HG03280 (cell line): ENCODE data around the gene RPS8.
"Not testable (repeated sequence)": the region's sequence is repeated elsewhere in the genome, so short reads cannot be mapped to it uniquely, and the experiment has no call there.

ENCODE experiments used
- ATAC-seq: cut with Tn5 transposase; IDR thresholded peaks from one replicate; pipeline ENCODE4 v1.9.1; 2021; ENCODE audit warnings: mild to moderate bottlenecking, moderate library complexity; ENCODE audit not compliant: unreplicated experiment

The RPS8 gene

DNA sequence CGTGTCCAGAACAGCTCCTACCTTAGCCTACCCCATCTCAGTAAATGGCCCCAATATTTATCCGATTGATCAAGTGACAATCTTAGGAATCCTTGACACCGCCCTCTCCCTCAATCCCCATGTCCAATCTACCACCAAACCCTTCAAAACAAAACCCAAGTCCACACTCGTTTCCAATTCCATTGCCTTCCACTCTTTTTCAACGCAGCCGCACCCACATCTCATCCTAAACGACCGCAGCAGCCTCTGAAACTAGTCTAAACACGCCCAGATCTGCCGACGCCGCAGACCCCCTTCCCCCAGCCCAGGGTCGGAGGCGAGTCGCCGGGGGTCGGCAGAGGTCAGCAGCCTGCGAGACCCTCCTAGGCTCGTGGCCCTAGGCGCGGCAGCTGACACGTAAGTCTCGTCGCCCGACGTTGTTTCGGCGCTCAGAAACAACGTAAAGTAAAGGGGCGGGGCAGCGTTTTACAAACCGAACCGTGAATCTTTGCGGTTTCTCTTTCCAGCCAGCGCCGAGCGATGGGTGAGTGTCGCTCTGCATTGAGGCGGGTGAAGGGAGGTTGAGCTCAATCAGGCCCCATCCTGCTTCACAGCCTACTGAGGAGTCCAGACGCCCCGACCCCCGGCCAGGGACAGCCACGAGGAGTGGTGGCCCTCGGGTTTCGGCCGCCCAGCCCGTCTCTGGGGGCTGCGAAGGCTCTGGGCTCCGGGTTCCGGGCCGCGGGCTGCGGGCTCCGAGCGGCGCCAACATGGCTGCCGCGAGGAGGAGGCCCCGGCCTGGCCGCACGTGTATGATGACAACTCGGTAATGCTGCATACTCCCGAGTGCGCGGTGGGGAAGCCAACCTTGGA is at the start of gene RPS8:
Gene RPS8, plus strand, starts transcription at position 463 of the 852 bp plus-strand sequence. Its CDS starts 57 bp downstream, at position 520.
- ATAC-seq = peak; percentile 79

DNA sequence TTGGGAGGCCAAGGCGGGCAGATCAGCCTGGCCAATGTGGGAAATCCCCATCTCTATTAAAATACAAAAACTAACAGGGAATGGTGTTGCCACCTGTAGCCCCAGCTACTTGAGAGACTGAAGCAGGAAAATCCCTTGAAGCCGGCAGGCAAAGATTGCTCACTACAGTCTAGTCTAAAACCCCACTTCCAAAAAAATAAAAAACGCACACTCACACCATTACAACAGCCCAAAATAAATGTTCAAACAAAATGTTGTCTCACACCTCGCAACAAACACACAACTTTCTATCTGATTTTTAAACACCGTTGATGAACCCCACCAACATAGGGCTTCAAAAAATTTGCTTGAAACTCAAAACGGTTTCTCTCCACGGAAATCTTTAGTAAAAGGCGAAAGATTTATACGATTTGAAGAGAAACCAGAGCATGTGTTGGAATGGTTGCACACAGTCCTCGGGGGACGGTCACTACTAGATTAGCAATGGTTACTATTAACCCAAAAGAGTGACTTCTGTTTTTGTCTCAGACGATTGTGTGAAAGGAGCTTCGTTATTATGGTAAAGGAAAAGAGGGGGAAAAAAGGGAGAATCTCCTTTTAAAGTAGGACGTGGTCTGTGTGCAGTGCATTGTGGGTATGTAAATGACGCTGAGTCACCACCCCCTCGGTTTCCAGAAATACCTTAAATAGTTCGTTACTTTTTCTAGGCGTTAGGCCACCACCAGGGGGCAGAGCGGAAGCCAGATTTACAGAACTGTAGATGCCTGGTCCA is 44.4 kb upstream of the RPS8 start, which contains the start of gene RNU5D-1:
Gene RNU5D-1, minus strand, starts transcription at position 430 of the 772 bp plus-strand sequence.
- peak; percentile 59 for ATAC-seq

DNA sequence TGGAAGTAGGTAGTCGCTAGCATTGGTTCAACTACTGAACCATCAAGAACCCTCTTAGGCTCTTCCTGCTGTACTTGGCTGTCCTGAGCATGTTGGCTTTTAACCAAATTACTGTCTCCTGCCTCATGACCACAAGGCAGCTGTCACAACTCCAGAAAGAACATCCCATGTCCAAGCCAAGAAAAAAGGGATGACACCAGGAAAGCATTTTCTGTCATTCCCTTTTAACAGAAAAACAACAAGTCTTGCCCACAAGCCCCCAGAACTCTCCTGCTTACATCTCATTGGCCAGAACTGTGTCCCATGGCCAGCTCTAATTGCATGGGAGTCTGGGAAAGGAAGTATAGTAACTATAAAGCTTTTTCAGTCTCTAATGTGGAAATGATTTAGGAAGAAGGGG is 42.0 kb upstream of the RPS8 start:
- no peak for ATAC-seq

DNA sequence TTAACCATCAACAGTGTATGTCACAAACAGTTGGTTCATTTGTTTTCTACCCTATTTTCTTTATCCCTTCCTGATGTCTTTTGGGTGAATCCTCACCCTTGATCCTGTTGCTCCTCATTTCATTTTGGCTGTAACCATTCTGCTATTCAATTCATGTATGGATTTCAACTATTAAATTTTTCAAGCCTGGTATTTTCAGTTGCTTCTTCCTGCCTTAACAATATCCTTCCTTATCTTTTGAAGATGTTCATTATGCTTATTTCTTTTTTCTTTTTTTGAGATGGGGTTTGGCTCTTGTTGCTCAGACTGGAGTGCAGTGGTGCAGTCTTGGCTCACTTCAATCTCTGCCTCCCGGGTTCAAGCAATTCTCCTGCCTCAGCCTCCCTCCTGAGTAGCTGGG is 41.6 kb upstream of the RPS8 start:
- no peak for ATAC-seq

DNA sequence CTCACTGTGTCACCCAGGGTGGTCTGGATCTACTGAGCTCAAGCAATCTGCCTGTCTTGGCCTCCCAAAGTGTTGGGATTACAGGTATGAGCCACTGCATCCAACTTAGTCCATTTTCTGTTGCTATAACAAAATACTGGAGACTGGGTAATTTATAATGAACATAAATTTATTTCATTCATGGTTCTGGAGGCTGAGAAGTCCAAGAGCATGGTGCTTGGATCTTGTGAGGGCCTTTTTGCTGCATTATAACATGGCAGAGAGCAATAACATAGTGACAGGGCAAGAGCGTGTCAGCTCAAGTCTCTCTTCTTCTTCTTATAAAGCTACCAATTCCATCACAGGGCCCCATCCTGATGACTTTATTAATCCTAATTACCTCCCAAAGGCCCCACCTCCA is 39.3 kb upstream of the RPS8 start:
- ATAC-seq = no peak

DNA sequence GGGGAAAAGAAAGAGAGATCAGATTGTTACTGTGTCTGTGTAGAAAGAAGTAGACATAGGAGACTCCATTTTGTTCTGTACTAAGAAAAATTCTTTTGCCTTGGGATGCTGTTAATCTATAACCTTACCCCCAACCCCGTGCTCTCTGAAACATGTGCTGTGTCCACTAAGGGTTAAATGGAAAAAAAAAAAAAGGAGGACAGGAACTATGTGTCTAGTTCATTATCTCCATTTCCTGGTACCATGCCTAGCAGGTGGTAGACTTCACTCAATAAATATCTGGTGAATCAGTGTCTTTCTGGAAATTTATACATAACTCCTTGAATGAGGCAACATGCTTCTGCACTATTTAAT is 36.4 kb upstream of the RPS8 start:
- ATAC-seq = not testable (repeated sequence)

DNA sequence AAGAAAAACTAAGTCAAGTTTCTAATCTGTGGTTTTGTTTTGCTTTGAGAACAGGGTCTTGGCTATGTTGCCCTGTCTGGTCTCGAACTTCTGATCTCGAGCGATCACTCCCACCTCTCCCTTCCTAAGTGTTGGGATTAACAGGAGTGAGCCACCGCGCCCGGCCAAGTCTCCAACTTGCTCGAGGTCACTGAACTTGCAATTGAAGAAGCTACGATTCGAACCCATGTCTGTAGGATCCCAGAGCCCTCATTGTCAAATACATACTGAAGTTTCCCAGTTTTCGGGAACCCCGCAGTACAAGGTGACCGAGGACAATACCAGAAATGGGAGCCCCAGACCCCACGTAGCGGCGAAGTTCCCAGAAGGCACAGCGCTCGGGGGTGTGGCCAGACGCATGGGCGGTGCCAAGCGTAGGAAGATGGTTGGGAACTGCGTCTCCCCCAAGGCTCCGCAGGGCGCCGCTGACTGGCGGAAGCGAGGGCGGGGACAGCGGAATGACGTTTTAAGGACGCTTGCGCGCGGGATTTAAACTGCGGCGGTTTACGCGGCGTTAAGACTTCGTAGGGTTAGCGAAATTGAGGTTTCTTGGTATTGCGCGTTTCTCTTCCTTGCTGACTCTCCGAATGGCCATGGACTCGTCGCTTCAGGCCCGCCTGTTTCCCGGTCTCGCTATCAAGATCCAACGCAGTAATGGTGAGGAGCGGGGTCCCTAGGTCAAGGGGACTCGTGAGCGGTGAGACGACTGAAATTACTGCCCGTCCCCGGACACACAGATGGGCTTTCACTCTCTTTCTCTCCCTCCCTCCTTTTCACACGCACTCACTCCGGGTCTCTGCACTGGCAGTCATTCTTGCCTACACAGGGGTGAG is 35.8 kb upstream of the RPS8 start, which contains the start of gene KIF2C:
Gene KIF2C, plus strand, starts transcription at position 531 of the 872 bp plus-strand sequence. Its CDS starts 96 bp downstream, at position 627.
- peak; percentile 99 for ATAC-seq

DNA sequence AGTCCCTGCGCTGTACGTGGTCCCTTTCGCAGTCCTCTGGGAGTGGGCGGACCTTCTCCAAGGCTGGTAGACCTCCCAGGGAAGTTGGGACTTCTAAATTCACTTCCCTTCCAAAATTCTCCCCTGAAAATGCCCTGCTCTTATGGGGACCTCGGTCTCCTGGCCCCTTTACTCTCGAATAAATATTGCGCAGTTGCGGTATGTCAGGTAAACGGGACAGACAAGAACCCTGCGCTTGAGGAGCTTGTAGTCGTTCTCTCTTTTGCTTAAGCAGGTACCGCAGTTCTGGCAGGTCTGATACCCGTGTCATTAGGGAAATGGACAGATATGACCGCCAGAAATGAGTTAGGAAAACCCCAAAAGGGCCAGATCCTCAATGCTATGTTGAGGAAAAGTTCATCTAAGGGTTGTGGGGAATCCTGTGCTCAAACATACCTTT is 35.1 kb upstream of the RPS8 start:
- peak; percentile 4 for ATAC-seq

DNA sequence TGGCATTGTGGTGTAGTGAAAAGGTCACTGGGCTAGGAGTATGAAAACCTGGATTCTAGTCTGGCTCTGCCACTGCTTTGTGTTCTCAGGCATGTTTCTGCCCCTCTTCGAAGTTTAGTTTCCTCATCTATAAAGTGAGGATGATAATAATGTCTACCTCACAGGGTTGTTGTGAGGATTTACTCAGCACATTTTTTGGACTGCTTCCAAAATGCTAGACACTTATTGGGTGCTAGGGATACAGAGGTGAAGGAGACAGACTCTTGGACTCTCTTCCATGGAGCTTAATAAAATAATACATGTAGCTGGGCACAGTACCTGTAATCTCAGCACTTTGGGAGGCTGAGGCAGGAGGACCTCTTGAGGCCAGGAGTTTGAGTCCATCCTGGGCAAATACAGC is 32.1 kb upstream of the RPS8 start:
- no peak for ATAC-seq

DNA sequence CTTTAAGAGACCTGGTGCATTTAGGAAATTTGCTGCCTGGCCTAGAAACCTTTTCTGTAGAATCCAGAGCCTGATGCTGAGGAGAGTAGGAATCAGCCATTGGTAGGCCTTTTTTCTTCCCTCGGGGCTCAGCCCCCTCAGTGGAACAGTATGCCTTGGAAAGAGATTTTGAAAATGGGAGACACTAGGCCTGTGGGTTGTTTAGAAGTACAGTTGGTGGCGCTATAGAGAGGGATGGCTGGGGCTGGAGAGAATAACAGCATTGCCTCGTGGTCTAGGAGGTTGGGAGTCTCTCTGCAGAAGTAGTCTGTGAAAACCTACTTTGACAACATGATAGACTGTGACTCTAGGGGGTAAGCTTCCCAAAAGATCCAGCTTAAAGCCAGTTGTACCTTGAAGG is 27.5 kb upstream of the RPS8 start:
- ATAC-seq = no peak

DNA sequence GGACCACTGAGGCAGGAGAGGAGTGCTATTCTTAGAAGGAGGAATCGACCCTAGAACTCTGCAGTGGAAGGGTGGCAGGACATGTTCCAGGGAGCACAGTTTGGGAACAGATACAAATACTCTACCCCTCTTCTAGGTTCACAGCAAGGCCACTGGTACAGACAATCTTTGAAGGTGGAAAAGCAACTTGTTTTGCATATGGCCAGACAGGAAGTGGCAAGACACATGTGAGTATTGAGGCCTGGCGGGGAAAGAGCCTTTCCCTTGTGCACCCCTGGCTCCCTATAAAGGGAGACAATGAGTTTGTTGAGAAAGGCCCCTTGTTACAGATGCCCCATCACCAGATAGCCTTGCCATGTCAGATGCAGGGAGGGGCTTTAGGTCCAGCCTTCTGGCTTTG is 17.9 kb upstream of the RPS8 start:
- no peak for ATAC-seq

DNA sequence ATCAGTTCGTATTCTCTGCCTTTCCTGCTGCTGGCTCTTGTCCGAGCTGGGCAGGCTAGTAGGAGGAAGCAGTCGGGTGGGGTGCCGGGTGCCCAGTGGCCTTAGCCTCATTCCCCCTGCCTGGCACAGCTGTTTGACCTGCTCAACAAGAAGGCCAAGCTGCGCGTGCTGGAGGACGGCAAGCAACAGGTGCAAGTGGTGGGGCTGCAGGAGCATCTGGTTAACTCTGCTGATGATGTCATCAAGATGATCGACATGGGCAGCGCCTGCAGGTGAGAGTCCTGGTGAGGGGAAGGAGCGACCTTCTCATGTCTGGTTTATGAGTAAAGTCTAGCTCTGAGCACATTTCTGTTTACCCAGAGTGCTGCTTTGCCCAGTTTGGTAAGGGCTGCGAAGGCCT is 16.3 kb upstream of the RPS8 start:
- no peak for ATAC-seq

DNA sequence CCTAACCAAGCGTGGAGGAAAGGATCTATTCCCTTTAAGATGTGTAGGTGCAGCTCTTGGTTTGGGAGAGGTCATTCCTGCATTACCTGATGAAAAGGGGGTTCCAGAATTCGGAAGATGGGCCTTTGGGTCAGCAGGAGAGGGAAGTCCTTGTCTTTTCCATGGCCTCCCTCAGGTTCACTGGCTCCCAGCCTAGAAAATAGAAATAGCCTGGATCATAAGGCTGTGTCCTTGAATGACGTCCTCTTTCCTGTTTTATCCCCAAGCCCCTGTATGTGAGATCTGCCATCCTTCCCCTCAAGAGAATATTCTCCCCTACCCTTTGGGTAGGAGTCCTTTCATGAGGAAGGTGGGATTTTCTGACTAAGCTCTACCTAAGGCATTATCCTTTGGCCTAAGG is 14.5 kb upstream of the RPS8 start:
- no peak for ATAC-seq

DNA sequence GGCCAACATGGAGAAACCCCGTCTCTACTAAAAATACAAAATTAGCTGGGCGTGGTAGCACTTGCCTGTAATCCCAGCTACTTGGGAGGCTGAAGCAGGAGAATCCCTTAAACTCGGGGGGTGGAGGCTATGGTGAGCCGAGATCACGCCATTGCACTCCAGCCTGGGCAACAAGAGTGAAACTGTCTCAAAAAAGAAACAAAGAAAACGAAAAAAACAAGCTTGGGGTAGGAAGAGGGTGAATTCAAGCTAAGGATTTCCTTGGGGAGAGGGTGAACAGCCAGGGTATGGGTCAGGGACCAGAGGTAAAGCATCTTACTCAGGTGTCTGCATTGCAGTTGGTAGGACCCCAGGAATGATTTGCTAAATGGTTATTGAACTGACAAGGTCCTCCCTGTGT is 8.9 kb upstream of the RPS8 start:
- not testable (repeated sequence) for ATAC-seq

DNA sequence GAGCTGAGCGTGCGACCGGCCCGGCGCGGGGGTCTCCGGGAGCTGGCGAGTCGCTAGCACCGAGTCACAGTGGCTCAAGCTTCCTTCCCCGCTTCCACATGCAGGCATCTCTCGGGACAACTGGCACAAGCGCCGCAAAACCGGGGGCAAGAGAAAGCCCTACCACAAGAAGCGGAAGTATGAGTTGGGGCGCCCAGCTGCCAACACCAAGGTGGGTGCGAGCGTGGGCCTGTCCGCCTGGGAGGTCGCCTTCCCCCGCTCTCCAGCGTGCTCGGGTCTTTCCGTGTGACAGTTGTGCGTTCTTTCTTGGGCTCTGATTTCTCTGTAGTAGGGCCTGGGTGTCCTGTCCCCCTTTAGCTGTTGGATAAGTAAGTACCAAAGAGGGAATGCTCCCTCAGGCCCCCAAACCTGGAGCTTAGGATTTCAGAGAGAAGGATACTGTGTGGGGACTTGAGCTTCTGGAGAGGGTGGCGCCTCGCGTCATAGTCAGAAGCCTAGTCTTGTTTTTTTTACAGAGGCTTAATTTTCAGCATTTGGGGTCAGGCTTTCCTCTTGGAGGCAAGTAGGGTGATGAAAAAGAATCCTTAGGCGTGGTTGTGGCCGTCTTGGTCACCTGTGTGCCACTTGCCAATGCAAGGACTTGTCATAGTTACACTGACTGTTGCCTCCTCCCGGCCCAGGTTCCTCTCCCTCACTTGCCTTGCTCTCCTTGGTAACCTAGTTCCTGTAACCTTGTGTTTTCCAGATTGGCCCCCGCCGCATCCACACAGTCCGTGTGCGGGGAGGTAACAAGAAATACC is 790 bp downstream of the RPS8 start:
- ATAC-seq = peak; percentile 8

DNA sequence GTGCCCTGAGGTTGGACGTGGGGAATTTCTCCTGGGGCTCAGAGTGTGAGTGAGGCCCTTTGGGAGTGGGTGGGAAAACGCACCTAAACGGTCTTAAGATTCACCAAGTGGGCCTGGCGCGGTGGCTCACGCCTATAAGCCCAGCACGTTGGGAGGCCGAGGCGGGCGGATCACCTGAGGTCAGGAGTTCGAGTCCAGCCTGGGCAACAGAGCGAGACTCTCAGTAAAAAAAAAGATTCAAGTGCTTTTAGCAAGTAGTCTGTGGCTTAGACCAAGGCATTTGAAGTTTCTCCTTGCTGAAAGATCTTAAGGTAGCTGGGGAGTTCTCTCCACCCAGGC is 1.4 kb downstream of the RPS8 start:
- ATAC-seq = no peak

DNA sequence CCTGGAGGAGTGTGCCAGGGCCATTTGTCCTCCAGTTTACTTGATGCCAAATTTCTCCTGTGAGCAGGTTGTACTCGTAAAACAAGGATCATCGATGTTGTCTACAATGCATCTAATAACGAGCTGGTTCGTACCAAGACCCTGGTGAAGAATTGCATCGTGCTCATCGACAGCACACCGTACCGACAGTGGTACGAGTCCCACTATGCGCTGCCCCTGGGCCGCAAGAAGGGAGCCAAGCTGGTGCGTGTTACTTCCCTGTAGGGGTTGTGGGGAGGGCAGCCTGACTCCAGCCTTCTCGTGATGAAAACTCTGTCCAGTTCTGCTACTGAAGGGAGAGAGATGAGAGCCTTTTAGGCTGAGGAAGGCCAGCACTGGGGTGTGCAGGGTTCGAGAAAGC is 2.2 kb downstream of the RPS8 start:
- ATAC-seq = no peak

DNA sequence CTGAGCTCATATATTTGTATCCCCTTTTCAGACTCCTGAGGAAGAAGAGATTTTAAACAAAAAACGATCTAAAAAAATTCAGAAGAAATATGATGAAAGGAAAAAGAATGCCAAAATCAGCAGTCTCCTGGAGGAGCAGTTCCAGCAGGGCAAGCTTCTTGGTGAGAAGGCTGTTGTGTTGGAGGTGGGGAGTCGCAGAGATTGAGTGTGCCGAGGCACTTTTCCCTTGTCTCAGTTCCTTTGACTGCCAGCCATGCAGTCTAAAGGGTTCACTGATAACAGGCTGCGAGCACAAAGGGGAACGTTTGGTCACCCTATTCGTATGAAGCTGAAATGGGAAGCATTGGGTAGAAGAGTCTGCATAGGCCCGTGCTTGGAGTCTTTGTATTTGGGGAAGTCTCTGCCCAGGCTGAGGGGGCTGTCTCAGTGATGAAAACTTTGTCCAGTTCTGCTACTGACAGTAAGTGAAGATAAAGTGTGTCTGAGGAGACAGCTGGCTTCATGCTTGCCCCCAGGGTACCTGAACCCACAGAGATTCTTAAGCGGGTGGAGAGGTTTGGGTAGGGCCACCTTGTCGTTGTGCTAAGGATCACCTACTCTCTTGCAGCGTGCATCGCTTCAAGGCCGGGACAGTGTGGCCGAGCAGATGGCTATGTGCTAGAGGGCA is 2.8 kb downstream of the RPS8 start:
- no peak for ATAC-seq

DNA sequence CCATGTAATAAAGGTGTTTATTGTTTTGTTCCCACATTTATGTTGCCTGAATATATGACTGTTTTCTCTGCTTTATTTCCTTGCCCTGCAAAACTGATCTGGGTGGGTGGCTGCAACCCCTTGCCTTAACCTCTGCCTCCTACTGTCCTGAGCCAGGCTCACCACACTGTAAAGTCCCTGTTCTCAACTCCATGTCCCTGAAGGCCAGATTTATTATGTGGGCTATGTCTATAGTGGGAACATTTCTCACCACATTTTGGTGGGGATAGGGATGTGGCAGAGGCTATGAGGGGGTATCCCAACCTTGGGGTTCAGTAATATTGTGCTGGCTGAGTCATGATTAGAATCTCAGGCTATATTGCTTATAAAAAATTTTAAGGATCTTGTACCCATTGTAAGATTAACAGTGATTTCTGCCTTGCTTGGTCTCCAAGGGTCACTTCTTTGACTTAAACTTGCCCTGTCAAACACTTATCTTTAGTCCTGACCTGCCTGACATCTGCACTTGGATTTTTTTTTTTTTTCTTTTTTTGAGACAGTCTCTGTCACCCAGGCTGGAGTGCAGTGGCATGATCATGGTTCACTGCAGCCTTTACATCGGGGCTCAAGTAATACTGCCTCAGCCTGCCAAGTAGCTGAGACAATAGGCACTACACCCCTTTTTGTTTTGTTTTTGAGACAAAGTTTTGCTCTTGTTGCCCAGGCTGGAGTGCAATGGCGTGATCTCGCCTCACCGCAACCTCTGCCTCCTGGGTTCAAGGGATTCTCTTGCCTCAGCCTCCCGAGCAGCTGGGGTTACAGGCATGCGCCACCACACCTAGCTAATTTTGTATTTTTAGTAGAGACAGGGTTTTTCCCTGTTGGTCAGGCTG is 3.6 kb downstream of the RPS8 start:
- no peak for ATAC-seq
